ENCODE data around the gene CD9. TPM values are rescaled to one million over a fixed set of nuclear protein-coding genes. Genes with fewer than 3 reads are reported as not detected.

The CD9 gene
- total RNA-seq, 2 donors from 2014 or later, result 33.5 to 99.1 TPM

DNA sequence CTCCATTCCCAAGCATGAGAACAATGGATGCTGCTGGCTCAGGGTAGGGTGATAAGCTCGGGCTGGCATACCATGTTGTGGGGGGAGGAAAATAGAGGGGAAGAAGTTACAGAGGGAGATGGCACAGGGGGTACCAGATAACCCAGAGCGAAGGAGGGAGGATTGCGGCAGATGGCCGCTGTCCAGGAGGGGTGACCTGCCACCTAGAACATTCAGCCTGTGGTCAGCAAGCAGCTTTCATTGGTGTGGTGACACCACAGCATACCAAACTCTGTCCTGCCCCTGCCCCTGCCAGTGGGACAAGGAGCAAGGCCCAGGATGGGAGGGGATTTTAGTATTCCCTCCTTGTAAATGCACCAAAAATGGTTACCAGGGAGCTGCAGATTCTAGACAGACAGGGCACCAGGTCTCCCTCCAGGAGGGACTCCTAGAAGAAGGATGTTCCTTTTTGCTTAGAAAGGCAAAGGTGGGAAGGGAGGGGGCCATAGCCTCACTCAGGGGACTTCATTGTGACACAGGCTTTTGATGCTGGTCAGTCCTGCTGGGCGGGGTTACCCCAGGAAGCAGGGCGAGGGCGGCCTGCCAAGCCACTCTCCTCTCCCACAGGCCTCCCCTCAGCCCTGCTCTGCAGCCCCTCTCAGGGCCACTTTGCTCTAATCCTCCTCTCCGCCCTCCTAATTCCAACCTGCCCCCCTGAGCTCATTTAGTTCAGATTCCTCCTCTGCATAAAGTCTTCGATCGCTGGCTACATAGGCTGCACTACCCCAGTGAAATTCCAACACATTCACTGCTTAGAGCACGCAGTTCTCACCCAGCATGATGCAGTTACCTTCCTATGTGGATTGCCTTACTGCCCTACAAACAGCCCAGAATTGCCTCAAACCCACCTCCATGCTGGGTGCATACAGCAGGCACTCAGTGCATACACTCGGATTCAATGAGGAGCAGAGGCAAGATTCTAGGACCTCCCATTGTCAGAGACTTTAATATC, 74.3 kb downstream of the CD9 start:
- Histone ChIP-seq H3K27me3 (ENCODE audit: control insufficient read depth, insufficient read depth, low read length, poor library complexity, severe bottlenecking) (peaks cover 9% of the 10 kb centered on the region), H3K36me3 (ENCODE audit: control insufficient read depth, insufficient read depth, low read length) (no peaks in the 10 kb centered on the region), H3K27ac (ENCODE audit: low read depth, low read length) (peak overlapping the region; percentile 2), H3K4me1 (ENCODE audit: control insufficient read depth, insufficient read depth, low read length) (peaks cover 15% of the 10 kb centered on the region), H3K4me3 (ENCODE audit: low read length) (no peak overlapping the region), H3K9me3 (ENCODE audit: control insufficient read depth, low read length) (no peaks in the 10 kb centered on the region), H3K9ac (ENCODE audit: extremely low read depth, low read length, poor library complexity, severe bottlenecking) (no peak overlapping the region)
- 62 to 76% methylated on average over 9 to 12 of the region's 12 CpGs for WGBS, 2 experiments (ENCODE audit: insufficient coverage in 1 of 2, insufficient read length in 1 of 2)
- peak; percentile 84 for DNase-seq
- H3K9me3 Mint-ChIP-seq, result no peaks in the 10 kb centered on the region
- peaks cover 48% of the 10 kb centered on the region for H3K4me1 Mint-ChIP-seq
- no peak overlapping the region for H3K4me3 Mint-ChIP-seq
- peak overlapping the region; percentile 69 for H3K27ac Mint-ChIP-seq
- TF ChIP-seq CTCF (conservative IDR thresholded peaks at IDR 0.05), result no peak
- H3K36me3 Mint-ChIP-seq (ENCODE audit: low read depth), result no peaks in the 10 kb centered on the region
- peaks cover 18% of the 10 kb centered on the region for H3K27me3 Mint-ChIP-seq (ENCODE audit: insufficient read depth)

DNA sequence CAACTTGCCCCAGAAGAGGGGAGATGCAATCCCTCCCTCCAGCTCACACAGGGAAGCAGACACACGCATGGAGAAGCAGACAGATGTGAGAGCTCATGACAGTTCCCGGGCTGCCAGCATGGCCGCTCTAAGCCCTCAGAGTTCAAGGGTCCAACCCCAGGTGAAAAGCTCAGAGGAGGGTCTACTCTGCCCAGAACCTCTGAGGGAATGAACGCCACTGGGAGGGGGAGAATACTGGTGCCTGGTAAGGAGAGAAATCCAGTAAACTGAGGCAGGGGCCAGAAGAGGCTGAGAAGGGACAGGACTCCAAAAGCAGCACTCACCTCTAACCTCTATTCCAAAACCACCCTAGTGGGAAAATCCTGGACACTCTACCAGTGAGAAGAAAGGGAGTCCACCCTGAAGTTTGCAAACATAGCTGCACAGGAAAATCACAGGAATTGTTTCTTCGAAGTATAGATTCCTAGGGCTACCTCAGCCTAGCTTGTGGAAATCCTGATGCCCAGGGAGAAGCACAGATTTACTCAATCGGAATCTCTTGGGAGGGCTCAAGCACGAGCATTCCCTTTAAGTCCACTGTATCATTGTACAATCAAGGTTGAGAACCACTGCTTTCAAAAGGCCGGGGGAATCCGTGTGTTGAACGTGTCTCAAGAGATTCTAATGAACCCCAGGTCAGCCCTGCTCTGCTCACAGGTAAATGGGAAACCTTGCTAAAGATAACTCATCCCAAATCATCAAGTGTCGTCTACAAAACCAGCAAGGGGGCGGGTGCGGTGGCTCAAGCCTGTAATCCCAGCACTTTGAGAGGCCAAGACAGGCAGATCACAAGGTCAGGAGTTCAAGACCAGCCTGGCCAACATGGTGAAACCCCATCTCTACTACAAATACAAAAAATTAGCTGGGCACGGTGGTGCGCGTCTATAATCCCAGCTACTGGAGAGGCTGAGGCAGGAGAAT, 76.0 kb downstream of the CD9 start:
- Histone ChIP-seq H3K4me1 (ENCODE audit: control insufficient read depth, insufficient read depth, low read length) (peaks cover 15% of the 10 kb centered on the region), H3K9me3 (ENCODE audit: control insufficient read depth, low read length) (no peaks in the 10 kb centered on the region), H3K9ac (ENCODE audit: extremely low read depth, low read length, poor library complexity, severe bottlenecking) (no peak overlapping the region), H3K27me3 (ENCODE audit: control insufficient read depth, insufficient read depth, low read length, poor library complexity, severe bottlenecking) (peaks cover 12% of the 10 kb centered on the region), H3K27ac (ENCODE audit: low read depth, low read length) (no peak overlapping the region), H3K4me3 (ENCODE audit: low read length) (no peak overlapping the region), H3K36me3 (ENCODE audit: control insufficient read depth, insufficient read depth, low read length) (no peaks in the 10 kb centered on the region)
- H3K27me3 Mint-ChIP-seq (ENCODE audit: insufficient read depth), result peaks cover 21% of the 10 kb centered on the region
- peaks cover 57% of the 10 kb centered on the region for H3K4me1 Mint-ChIP-seq
- no peak for TF ChIP-seq CTCF (conservative IDR thresholded peaks at IDR 0.05)
- no peak overlapping the region for H3K27ac Mint-ChIP-seq
- no peaks in the 10 kb centered on the region for H3K36me3 Mint-ChIP-seq (ENCODE audit: low read depth)
- WGBS, 2 experiments (ENCODE audit: insufficient coverage in 1 of 2, insufficient read length in 1 of 2), result 79 to 83% methylated on average over 9 to 16 of the region's 16 CpGs
- no peak overlapping the region for H3K4me3 Mint-ChIP-seq
- peak; percentile 56 for DNase-seq
- no peaks in the 10 kb centered on the region for H3K9me3 Mint-ChIP-seq

GRCh38 chr12:6276956-6277620, 76.9 kb downstream of the CD9 start:
- Histone ChIP-seq H3K27ac (ENCODE audit: low read depth, low read length) (no peak overlapping the region), H3K9ac (ENCODE audit: extremely low read depth, low read length, poor library complexity, severe bottlenecking) (no peak overlapping the region), H3K4me1 (ENCODE audit: control insufficient read depth, insufficient read depth, low read length) (peaks cover 15% of the 10 kb centered on the region), H3K9me3 (ENCODE audit: control insufficient read depth, low read length) (no peaks in the 10 kb centered on the region), H3K27me3 (ENCODE audit: control insufficient read depth, insufficient read depth, low read length, poor library complexity, severe bottlenecking) (peaks cover 12% of the 10 kb centered on the region), H3K4me3 (ENCODE audit: low read length) (no peak overlapping the region), H3K36me3 (ENCODE audit: control insufficient read depth, insufficient read depth, low read length) (no peaks in the 10 kb centered on the region)
- TF ChIP-seq CTCF (conservative IDR thresholded peaks at IDR 0.05), result peak; percentile 78
- Mint-ChIP-seq H3K9me3 (no peaks in the 10 kb centered on the region), H3K4me3 (no peak overlapping the region), H3K27me3 (ENCODE audit: insufficient read depth) (peaks cover 21% of the 10 kb centered on the region), H3K4me1 (peaks cover 60% of the 10 kb centered on the region), H3K27ac (no peak overlapping the region), H3K36me3 (ENCODE audit: low read depth) (no peaks in the 10 kb centered on the region)
- WGBS, 2 experiments (ENCODE audit: insufficient coverage in 1 of 2, insufficient read length in 1 of 2), result 70 to 90% methylated on average over 3 to 5 of the region's 7 CpGs
- peak; percentile 88 for DNase-seq

All from endodermal cell (in vitro differentiated cells).